A549 (cell line): Measurements from ENCODE around the gene C16orf90.

Source experiments
- CHD4 ChIP-seq: fragments of 200-600 bp; sonication (generic); IDR thresholded peaks from 2 replicates; pipeline ENCODE4 v1.6.1; 2016; ENCODE audit warnings: antibody characterized with exemption, mild to moderate bottlenecking, borderline replicate concordance
- CTCF ChIP-seq: fragments of >200 bp; sonication (Bioruptor Twin); formaldehyde crosslinking; IDR thresholded peaks from 3 replicates; pipeline ENCODE4 v1.5.1; 2016
- ELK1 ChIP-seq: fragments of 150-350 bp; IDR thresholded peaks from 2 replicates; pipeline ENCODE4 v1.6.1; 2014; ENCODE audit warnings: low read depth, mild to moderate bottlenecking, low read length
- EP300 ChIP-seq, 2 experiments: fragments of >200 bp; sonication (Bioruptor Twin); formaldehyde crosslinking; IDR thresholded peaks; 2 replicates in 1 of 2; 3 replicates in 1 of 2; pipeline ENCODE4 v1.6.1; 2016 to 2017
- HDAC2 ChIP-seq: fragments of 200-600 bp; sonication (generic); IDR thresholded peaks from 2 replicates; pipeline ENCODE4 v1.6.1; 2016
- MYC ChIP-seq: IDR thresholded peaks from 2 replicates; pipeline ENCODE4 v1.6.1; 2012; ENCODE audit warnings: mild to moderate bottlenecking, inconsistent platforms, low read length, improper control_type of control experiment, borderline replicate concordance
- PHF8 ChIP-seq: fragments of 200-600 bp; sonication (generic); IDR thresholded peaks from 2 replicates; pipeline ENCODE4 v1.6.1; 2016; ENCODE audit warnings: low read depth, mild to moderate bottlenecking, antibody characterized with exemption, moderate library complexity, borderline replicate concordance
- RAD21 ChIP-seq, 2 experiments: fragments of >200 bp in 1 of 2; sonication (Bioruptor Twin) in 1 of 2; formaldehyde crosslinking in 1 of 2; IDR thresholded peaks in 1 of 2; conservative IDR thresholded peaks in 1 of 2; 2 replicates in 1 of 2; 3 replicates in 1 of 2; pipeline ENCODE4 v1.6.1; 2012 to 2018; ENCODE audit warnings: inconsistent platforms in 1 of 2
- SMC3 ChIP-seq: fragments of >200 bp; sonication (Bioruptor Twin); formaldehyde crosslinking; IDR thresholded peaks from 3 replicates; pipeline ENCODE4 v1.6.1; 2018; ENCODE audit warnings: inconsistent platforms

- TF ChIP-seq PHF8 (no peak), ELK1 (no peak), CTCF (no peak), RAD21 (conservative IDR thresholded peaks at IDR 0.05 in 1 of 2, IDR thresholded peaks at IDR 0.05 in 1 of 2) (no peak), EP300 (IDR thresholded peaks at IDR 0.05) (no peak), SMC3 (no peak), HDAC2 (no peak), CHD4 (no peak), MYC (no peak)
Observed at GRCh38 chr16:3508736-3509135, 13.4 kb upstream of the C16orf90 start.
